Activated CD8-positive, alpha-beta memory T cell treated with anti-CD3 and anti-CD28 coated beads, Interleukin-2, amount 10 ng/mL, durations not matched to agents 7 days and 5 days (primary cell): ENCODE data around the gene PTPRE. TPM values are rescaled to one million over a fixed set of nuclear protein-coding genes. Genes with fewer than 3 reads are reported as not detected.

Source experiments
- ATAC-seq: fragments of 150-1000 bp; cut with Tn5 transposase; one replicate; pipeline ENCODE4 v1.10.0; 2021; ENCODE audit warnings: moderate library complexity
- CTCF ChIA-PET: fragments of 350-600 bp; sonication (Branson Sonifier 250); formaldehyde crosslinking; loops from one replicate; lab custom pipeline; 2021; ENCODE audit warnings: antibody characterized with exemption; lab: Charles Lee
- DNase-seq: peaks from one replicate; pipeline ENCODE4 v3.0.0-alpha.2; 2020
- H3K27ac Mint-ChIP-seq: one replicate; pipeline ENCODE4 v1.8.0; 2021; ENCODE audit warnings: mild to moderate bottlenecking, mixed read lengths
- H3K27me3 Mint-ChIP-seq: one replicate; pipeline ENCODE4 v1.8.0; 2021; ENCODE audit warnings: mixed read lengths
- H3K36me3 Mint-ChIP-seq: one replicate; pipeline ENCODE4 v1.8.0; 2021; ENCODE audit warnings: mild to moderate bottlenecking, mixed read lengths
- H3K4me1 Mint-ChIP-seq: one replicate; pipeline ENCODE4 v1.8.0; 2021; ENCODE audit warnings: mixed read lengths
- H3K4me3 Mint-ChIP-seq: one replicate; pipeline ENCODE4 v1.8.0; 2021; ENCODE audit warnings: mild to moderate bottlenecking, moderate library complexity, mixed read lengths
- H3K9me3 Mint-ChIP-seq: one replicate; pipeline ENCODE4 v1.8.0; 2022; ENCODE audit warnings: low read depth, mixed read lengths
- total RNA-seq, 2 experiments: library from RNA; stranded (reverse); gene quantifications; one replicate each; pipeline ENCODE4 v1.2.3, GENCODE V29; 2021

The PTPRE gene
- total RNA-seq, 2 experiments from 2014 or later: 16.5 to 27.1 TPM

- Mint-ChIP-seq H3K27me3 (peaks cover 50% of the 10 kb centered on the region), H3K4me1 (peaks cover 1% of the 10 kb centered on the region), H3K36me3 (no peaks in the 10 kb centered on the region), H3K4me3 (no peak overlapping the region), H3K27ac (no peak overlapping the region), H3K9me3 (no peaks in the 10 kb centered on the region)
- no peak for DNase-seq
- ATAC-seq: no peak
- CTCF ChIA-PET: interaction anchor here (1.2 to 2.4 kb wide), 3 partner anchors 10 to 68 kb away, joined by 3 to 12 read pairs (median 3); no protein-coding TSS in a partner anchor
These were observed 94.5 kb downstream of the PTPRE start for GRCh38 chr10:128001363-128001745.

- DNase-seq (no peak), ATAC-seq (no peak)
- no peak overlapping the region for H3K27ac Mint-ChIP-seq
- H3K27me3 Mint-ChIP-seq: peaks cover 48% of the 10 kb centered on the region
- H3K4me1 Mint-ChIP-seq: peaks cover 1% of the 10 kb centered on the region
- H3K4me3 Mint-ChIP-seq: no peak overlapping the region
- no peaks in the 10 kb centered on the region for H3K36me3 Mint-ChIP-seq
- CTCF ChIA-PET: interaction anchor here (1.2 to 2.4 kb wide), 3 partner anchors 10 to 68 kb away, joined by 3 to 12 read pairs (median 3); no protein-coding TSS in a partner anchor
- no peaks in the 10 kb centered on the region for H3K9me3 Mint-ChIP-seq
These were observed 94.9 kb downstream of the PTPRE start for GRCh38 chr10:128001849-128002248.

GRCh38 chr10:128003521-128003920 lies 96.6 kb downstream of the PTPRE start:
- no peaks in the 10 kb centered on the region for H3K36me3 Mint-ChIP-seq
- H3K27ac Mint-ChIP-seq: no peak overlapping the region
- H3K9me3 Mint-ChIP-seq: no peaks in the 10 kb centered on the region
- no peak for DNase-seq
- H3K27me3 Mint-ChIP-seq: peaks cover 41% of the 10 kb centered on the region
- H3K4me3 Mint-ChIP-seq: no peak overlapping the region
- no peak for ATAC-seq
- H3K4me1 Mint-ChIP-seq: peaks cover 1% of the 10 kb centered on the region
- CTCF ChIA-PET: no interaction called here

GRCh38 chr10:128005858-128006257 lies 99.0 kb downstream of the PTPRE start:
- no peak for DNase-seq
- no peaks in the 10 kb centered on the region for H3K4me1 Mint-ChIP-seq
- H3K27ac Mint-ChIP-seq: no peak overlapping the region
- no peaks in the 10 kb centered on the region for H3K36me3 Mint-ChIP-seq
- peaks cover 27% of the 10 kb centered on the region for H3K27me3 Mint-ChIP-seq
- no peak for ATAC-seq
- no peaks in the 10 kb centered on the region for H3K9me3 Mint-ChIP-seq
- CTCF ChIA-PET: no interaction called here
- no peak overlapping the region for H3K4me3 Mint-ChIP-seq

GRCh38 chr10:128007056-128007455 lies 100.2 kb downstream of the PTPRE start:
- no peaks in the 10 kb centered on the region for H3K9me3 Mint-ChIP-seq
- H3K27ac Mint-ChIP-seq: no peak overlapping the region
- CTCF ChIA-PET: interaction anchor here (1.4 to 1.7 kb wide), 2 partner anchors 98 to 101 kb away, joined by 3 to 7 read pairs; partner anchors contain the start of gene PTPRE
- H3K4me3 Mint-ChIP-seq: no peak overlapping the region
- H3K4me1 Mint-ChIP-seq: peaks cover 6% of the 10 kb centered on the region
- no peaks in the 10 kb centered on the region for H3K36me3 Mint-ChIP-seq
- H3K27me3 Mint-ChIP-seq: peaks cover 29% of the 10 kb centered on the region
- ATAC-seq: no peak
- no peak for DNase-seq

GRCh38 chr10:128007971-128008370 lies 101.1 kb downstream of the PTPRE start:
- no peaks in the 10 kb centered on the region for H3K36me3 Mint-ChIP-seq
- H3K4me3 Mint-ChIP-seq: no peak overlapping the region
- H3K4me1 Mint-ChIP-seq: peaks cover 6% of the 10 kb centered on the region
- CTCF ChIA-PET: interaction anchor here (1.4 to 1.7 kb wide), 3 partner anchors 99 to 145 kb away, joined by 3 to 7 read pairs (median 3); partner anchors contain the start of gene PTPRE
- DNase-seq: no peak
- no peak overlapping the region for H3K27ac Mint-ChIP-seq
- peaks cover 29% of the 10 kb centered on the region for H3K27me3 Mint-ChIP-seq
- no peak for ATAC-seq
- H3K9me3 Mint-ChIP-seq: no peaks in the 10 kb centered on the region

GRCh38 chr10:128008521-128009250 lies 101.8 kb downstream of the PTPRE start:
- H3K27ac Mint-ChIP-seq: no peak overlapping the region
- H3K27me3 Mint-ChIP-seq: peaks cover 29% of the 10 kb centered on the region
- H3K9me3 Mint-ChIP-seq: no peaks in the 10 kb centered on the region
- CTCF ChIA-PET: interaction anchor here (1.4 to 5.3 kb wide), 4 partner anchors 99 to 291 kb away, joined by 3 to 96 read pairs (median 4); partner anchors contain the start of gene PTPRE
- H3K4me3 Mint-ChIP-seq: no peak overlapping the region
- no peak for DNase-seq
- peaks cover 6% of the 10 kb centered on the region for H3K4me1 Mint-ChIP-seq
- no peak for ATAC-seq
- no peaks in the 10 kb centered on the region for H3K36me3 Mint-ChIP-seq

- no peaks in the 10 kb centered on the region for H3K9me3 Mint-ChIP-seq
- H3K4me1 Mint-ChIP-seq: peaks cover 6% of the 10 kb centered on the region
- H3K36me3 Mint-ChIP-seq: no peaks in the 10 kb centered on the region
- ATAC-seq (no peak), DNase-seq (no peak)
- CTCF ChIA-PET: interaction anchor here (1.2 to 5.4 kb wide), 6 partner anchors 22 to 294 kb away, joined by 3 to 96 read pairs (median 8); partner anchors contain the start of gene PTPRE
- H3K27me3 Mint-ChIP-seq: peaks cover 23% of the 10 kb centered on the region
- no peak overlapping the region for H3K27ac Mint-ChIP-seq
- no peak overlapping the region for H3K4me3 Mint-ChIP-seq
These were observed 102.6 kb downstream of the PTPRE start for GRCh38 chr10:128009372-128010126.

GRCh38 chr10:128011059-128011979 lies 104.4 kb downstream of the PTPRE start:
- H3K4me3 Mint-ChIP-seq: no peak overlapping the region
- no peak overlapping the region for H3K27ac Mint-ChIP-seq

GRCh38 chr10:128013626-128014025 lies 106.7 kb downstream of the PTPRE start:
- CTCF ChIA-PET: interaction anchor here (0.7 to 5.4 kb wide), 7 partner anchors 22 to 199 kb away, joined by 3 to 96 read pairs (median 4); partner anchors contain the start of gene PTPRE
- ATAC-seq: no peak
- Mint-ChIP-seq H3K4me3 (no peak overlapping the region), H3K27ac (no peak overlapping the region), H3K27me3 (peaks cover 14% of the 10 kb centered on the region), H3K36me3 (no peaks in the 10 kb centered on the region), H3K9me3 (no peaks in the 10 kb centered on the region), H3K4me1 (peaks cover 11% of the 10 kb centered on the region)
- no peak for DNase-seq

More at GRCh38 chr10:128011059-128011979, 104.4 kb downstream of the PTPRE start:
- Mint-ChIP-seq H3K36me3 (no peaks in the 10 kb centered on the region), H3K27me3 (peaks cover 20% of the 10 kb centered on the region), H3K4me1 (peaks cover 6% of the 10 kb centered on the region), H3K9me3 (no peaks in the 10 kb centered on the region)
- CTCF ChIA-PET: interaction anchor here (0.6 to 5.4 kb wide), 45 partner anchors 9 to 296 kb away, joined by 3 to 96 read pairs (median 4); partner anchors contain the start of gene PTPRE
- DNase-seq: peak; percentile 85
- ATAC-seq: peak; percentile 95

- Mint-ChIP-seq H3K27ac (no peak overlapping the region), H3K4me3 (no peak overlapping the region), H3K9me3 (no peaks in the 10 kb centered on the region), H3K4me1 (peaks cover 13% of the 10 kb centered on the region), H3K27me3 (peaks cover 14% of the 10 kb centered on the region), H3K36me3 (no peaks in the 10 kb centered on the region)
- ATAC-seq (no peak), DNase-seq (no peak)
- CTCF ChIA-PET: interaction anchor here (1.0 to 5.4 kb wide), 4 partner anchors 21 to 198 kb away, joined by 4 to 43 read pairs (median 4); partner anchors contain the start of gene PTPRE
These were observed 107.3 kb downstream of the PTPRE start for GRCh38 chr10:128014236-128014635.

- no peaks in the 10 kb centered on the region for H3K9me3 Mint-ChIP-seq
- no peak overlapping the region for H3K4me3 Mint-ChIP-seq
- no peaks in the 10 kb centered on the region for H3K27me3 Mint-ChIP-seq
- DNase-seq: no peak
- CTCF ChIA-PET: interaction anchor here (1.1 to 1.5 kb wide), 2 partner anchors 53 to 138 kb away, joined by 3 read pairs; no protein-coding TSS in a partner anchor
- H3K27ac Mint-ChIP-seq: no peak overlapping the region
- no peak for ATAC-seq
- H3K4me1 Mint-ChIP-seq: peaks cover 9% of the 10 kb centered on the region
- no peaks in the 10 kb centered on the region for H3K36me3 Mint-ChIP-seq
These were observed 109.6 kb downstream of the PTPRE start for GRCh38 chr10:128016423-128017060.
